BLaER1 treated with 17β-estradiol and CSF1 and Interleukin-3, amounts not matched to agents 10 nM and 100 nM (cell line): ENCODE measurements around the gene RIN2.

Experiments used
- H3K27ac ChIP-seq, 11 experiments: shearing (Covaris generic); formaldehyde crosslinking; 2 replicates each; pipeline ENCODE4 v1.8.1; 2022
- H3K27me3 ChIP-seq, 11 experiments: shearing (Covaris generic); formaldehyde crosslinking; 2 replicates each; pipeline ENCODE4 v1.8.1; 2022
- H3K36me3 ChIP-seq, 11 experiments: shearing (Covaris generic); formaldehyde crosslinking; 2 replicates each; pipeline ENCODE4 v1.8.1; 2022
- H3K4me1 ChIP-seq, 10 experiments: shearing (Covaris generic); formaldehyde crosslinking; 2 replicates each; pipeline ENCODE4 v1.8.1; 2022
- H3K4me2 ChIP-seq, 11 experiments: shearing (Covaris generic); formaldehyde crosslinking; 2 replicates each; pipeline ENCODE4 v1.8.1; 2022
- H3K4me3 ChIP-seq, 10 experiments: shearing (Covaris generic); formaldehyde crosslinking; 2 replicates each; pipeline ENCODE4 v1.8.1; 2022
- H3K9ac ChIP-seq, 11 experiments: shearing (Covaris generic); formaldehyde crosslinking; 2 replicates each; pipeline ENCODE4 v1.8.1; 2022
- H3K9me3 ChIP-seq, 11 experiments: shearing (Covaris generic); formaldehyde crosslinking; replicated peaks in 1 of 11; 2 replicates each; pipeline ENCODE4 v1.8.1; 2022
- H4K20me1 ChIP-seq, 11 experiments: shearing (Covaris generic); formaldehyde crosslinking; 2 replicates each; pipeline ENCODE4 v1.8.1; 2022
- Cebpa-rat ChIP-seq, 11 experiments: shearing (Covaris generic); IDR thresholded peaks; 2 replicates each; pipeline ENCODE4 v1.8.1; 2022

RIN2 gene

GRCh38 chr20:19806806-19807190, 48.7 kb downstream of the RIN2 start:
- no peaks in the 10 kb centered on the region for H3K27me3 ChIP-seq
- H3K36me3 ChIP-seq: peaks cover 0 to 51% (median 16%) of the 10 kb centered on the region in 11 experiments; a peak in 18 of 22 replicates
- H3K9ac ChIP-seq: no peak overlapping the region
- H3K27ac ChIP-seq: no peak overlapping the region
- peak overlapping the region; percentile 9 to 70 (median 31); a peak in 19 of 22 replicates for H3K4me2 ChIP-seq
- no peak overlapping the region for H3K4me3 ChIP-seq
- H3K9me3 ChIP-seq: peaks cover 0 to 16% (median 6%) of the 10 kb centered on the region in 11 experiments; a peak in 8 of 22 replicates
- H3K4me1 ChIP-seq: peaks cover 46 to 64% (median 53%) of the 10 kb centered on the region in 10 experiments
- no peak for TF ChIP-seq Cebpa-rat (IDR thresholded peaks at IDR 0.05)
- H4K20me1 ChIP-seq: no peaks in the 10 kb centered on the region; a peak in 4 of 22 replicates

DNA sequence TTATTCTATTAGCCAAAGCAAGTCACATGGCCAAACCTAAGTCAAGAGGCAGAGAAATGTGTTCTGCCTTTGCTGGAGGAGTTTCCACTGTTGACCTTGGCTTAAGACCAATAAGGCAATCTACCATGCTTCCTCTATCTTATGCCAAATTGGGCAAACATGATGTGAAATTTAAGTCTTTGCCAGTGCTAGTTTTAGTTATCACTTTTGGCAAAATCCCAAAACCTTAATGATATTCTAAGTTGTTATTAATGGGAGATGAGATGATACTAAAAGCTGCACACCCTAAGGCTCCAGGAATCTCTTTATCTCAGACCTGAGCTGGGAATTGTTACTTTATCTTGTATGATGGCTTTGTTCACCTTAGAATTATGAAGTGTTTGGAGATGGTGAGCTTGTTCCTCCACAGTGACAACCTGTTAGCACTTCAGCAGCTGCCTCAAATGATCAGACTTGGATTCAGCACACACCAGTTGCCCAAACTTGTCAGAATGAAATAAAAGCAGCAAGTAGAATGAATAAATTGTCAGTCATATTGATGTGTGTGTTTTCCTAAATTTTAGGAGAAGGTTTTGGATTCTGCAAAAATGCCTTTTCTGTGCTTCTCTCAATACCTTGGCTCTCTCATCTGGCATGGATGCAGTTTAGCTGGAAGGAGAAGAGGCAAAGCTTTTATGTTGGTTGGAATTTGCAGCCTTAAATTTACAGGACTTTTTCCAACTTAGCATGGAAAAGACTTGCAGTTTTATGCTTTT, 49.3 kb downstream of the RIN2 start:
- TF ChIP-seq Cebpa-rat (IDR thresholded peaks at IDR 0.05): no peak
- Histone ChIP-seq H3K9ac (no peak overlapping the region), H4K20me1 (no peaks in the 10 kb centered on the region; a peak in 4 of 22 replicates), H3K36me3 (peaks cover 0 to 45% (median 12%) of the 10 kb centered on the region in 11 experiments; a peak in 16 of 22 replicates), H3K4me1 (peaks cover 51 to 70% (median 59%) of the 10 kb centered on the region in 10 experiments), H3K4me3 (no peak overlapping the region), H3K4me2 (peak overlapping the region; percentile 9 to 70 (median 31); a peak in 19 of 22 replicates), H3K9me3 (peaks cover 0 to 16% (median 6%) of the 10 kb centered on the region in 11 experiments; a peak in 8 of 22 replicates), H3K27me3 (no peaks in the 10 kb centered on the region), H3K27ac (no peak overlapping the region)
